HepG2 (cell line): ENCODE results near the gene TMEM135. TPM values are rescaled to one million over a fixed set of nuclear protein-coding genes. Genes with fewer than 3 reads are reported as not detected.
A peak's percentile ranks its signal among the peaks of the same experiment; 100 is the strongest.

Experiments used
- HMG20B ChIP-seq: conservative IDR thresholded peaks from 2 replicates; pipeline ENCODE4 v1.6.1; 2016; ENCODE audit warnings: missing genetic modification reagents, missing compliant biosample characterization
- JUN ChIP-seq: sonication (generic); formaldehyde crosslinking; IDR thresholded peaks from 2 replicates; pipeline ENCODE4 v1.4.0; 2020; ENCODE audit warnings: mild to moderate bottlenecking, missing genetic modification reagents
- JUND ChIP-seq: sonication (generic); formaldehyde crosslinking; IDR thresholded peaks from 2 replicates; pipeline ENCODE4 v1.8.0; 2022; ENCODE audit warnings: mild to moderate bottlenecking, missing genetic modification reagents
- RBM39 ChIP-seq: fragments of 200-400 bp; formaldehyde crosslinking; IDR thresholded peaks from one replicate; pipeline ENCODE4 v1.6.1; 2018; ENCODE audit warnings: antibody characterized with exemption, mild to moderate bottlenecking, low read depth, low read length; ENCODE audit not compliant: poor library complexity, severe bottlenecking
- SAP130 ChIP-seq: IDR thresholded peaks from 2 replicates; pipeline ENCODE4 v1.6.1; 2016; ENCODE audit warnings: low read depth
- TCF12 ChIP-seq, 2 experiments: fragments of 450-650 bp in 1 of 2; sonication (generic) in 1 of 2; formaldehyde crosslinking in 1 of 2; IDR thresholded peaks; 2 replicates each; pipeline versions ENCODE4 v1.6.1 to v1.8.0; 2017 to 2022; ENCODE audit warnings: antibody characterized with exemption in 1 of 2, mild to moderate bottlenecking in 1 of 2, missing genetic modification reagents in 1 of 2, moderate library complexity in 1 of 2
- TCF7 ChIP-seq: sonication (generic); IDR thresholded peaks from 2 replicates; pipeline ENCODE4 v1.6.1; 2016; ENCODE audit warnings: antibody characterized with exemption, low read depth
- TSC22D2 ChIP-seq: sonication (generic); formaldehyde crosslinking; IDR thresholded peaks from 2 replicates; pipeline ENCODE4 v1.5.1; 2020; ENCODE audit warnings: missing genetic modification reagents, mild to moderate bottlenecking, borderline replicate concordance
- ZFP90 ChIP-seq: sonication (generic); formaldehyde crosslinking; IDR thresholded peaks from 2 replicates; pipeline ENCODE4 v1.8.0; 2022; ENCODE audit warnings: missing genetic modification reagents, mild to moderate bottlenecking, inconsistent platforms, borderline replicate concordance
- ZMYM4 ChIP-seq: sonication (generic); formaldehyde crosslinking; IDR thresholded peaks from 2 replicates; pipeline ENCODE4 v1.8.1; 2023; ENCODE audit warnings: mild to moderate bottlenecking, missing genetic modification reagents
- ZNF329 ChIP-seq: sonication (generic); formaldehyde crosslinking; IDR thresholded peaks from 2 replicates; pipeline ENCODE4 v1.9.0; 2021; ENCODE audit warnings: low read depth, mild to moderate bottlenecking, missing genetic modification reagents
- ZNF343 ChIP-seq: sonication (generic); formaldehyde crosslinking; IDR thresholded peaks from 2 replicates; pipeline ENCODE4 v1.4.0; 2020; ENCODE audit warnings: mild to moderate bottlenecking, missing genetic modification reagents
- ZNF704 ChIP-seq: sonication (generic); formaldehyde crosslinking; IDR thresholded peaks from 2 replicates; pipeline ENCODE4 v1.8.1; 2023; ENCODE audit warnings: mild to moderate bottlenecking, inconsistent platforms, moderate library complexity, missing genetic modification reagents, borderline replicate concordance
- ZNF713 ChIP-seq: sonication (generic); formaldehyde crosslinking; IDR thresholded peaks from 2 replicates; pipeline ENCODE4 v1.4.0; 2020; ENCODE audit warnings: mild to moderate bottlenecking, missing genetic modification reagents
- polyA plus RNA-seq, 8 experiments: library from polyadenylated mRNA; depleted of rRNA in 3 of 8; stranded (reverse) in 7 of 8; unstranded in 1 of 8; fragments of >200 nt; fragmentation: Illumina TruSeq in 4 of 8; extraction: Trizol in 4 of 8; gene quantifications; 2 replicates each; pipeline versions ENCODE4 v1.2.1 to v1.2.3, GENCODE V29; 2011 to 2016; ENCODE audit warnings: low read depth in 4 of 8, missing spikeins in 1 of 8, mixed read lengths in 1 of 8; ENCODE audit not compliant: insufficient read depth in 1 of 8
- total RNA-seq, 5 experiments: library from RNA; depleted of rRNA; stranded (reverse); fragments of >200 nt; fragmentation: Illumina TruSeq; extraction: Trizol; gene quantifications; 2 replicates each; pipeline ENCODE4 v1.2.3, GENCODE V29; 2016; ENCODE audit warnings: low read depth in 1 of 5
- TF ChIP-seq, protein P1 (sequence below), 2 experiments: fragments of 450-650 bp in 1 of 2; sonication (generic) in 1 of 2; formaldehyde crosslinking in 1 of 2; IDR thresholded peaks; 2 replicates each; pipeline versions ENCODE4 v1.6.1 to v1.8.0; 2016 to 2022; ENCODE audit warnings: antibody characterized with exemption in 1 of 2, mild to moderate bottlenecking in 1 of 2, missing genetic modification reagents in 1 of 2
- TF ChIP-seq, protein P2 (sequence below): IDR thresholded peaks from 2 replicates; pipeline ENCODE4 v1.6.1; 2016; ENCODE audit warnings: missing biosample characterization, missing genetic modification reagents, low read depth

TMEM135 gene
- total and polyA plus RNA-seq, 2 of the 13 experiments (the other 11 are each of a cell fraction or from before 2014, with no cell fraction given) = 36.6 to 88.9 TPM

GRCh38 chr11:87037450-87038234 is at the start of gene TMEM135 (continued):
- TF ChIP-seq, protein P1, sequence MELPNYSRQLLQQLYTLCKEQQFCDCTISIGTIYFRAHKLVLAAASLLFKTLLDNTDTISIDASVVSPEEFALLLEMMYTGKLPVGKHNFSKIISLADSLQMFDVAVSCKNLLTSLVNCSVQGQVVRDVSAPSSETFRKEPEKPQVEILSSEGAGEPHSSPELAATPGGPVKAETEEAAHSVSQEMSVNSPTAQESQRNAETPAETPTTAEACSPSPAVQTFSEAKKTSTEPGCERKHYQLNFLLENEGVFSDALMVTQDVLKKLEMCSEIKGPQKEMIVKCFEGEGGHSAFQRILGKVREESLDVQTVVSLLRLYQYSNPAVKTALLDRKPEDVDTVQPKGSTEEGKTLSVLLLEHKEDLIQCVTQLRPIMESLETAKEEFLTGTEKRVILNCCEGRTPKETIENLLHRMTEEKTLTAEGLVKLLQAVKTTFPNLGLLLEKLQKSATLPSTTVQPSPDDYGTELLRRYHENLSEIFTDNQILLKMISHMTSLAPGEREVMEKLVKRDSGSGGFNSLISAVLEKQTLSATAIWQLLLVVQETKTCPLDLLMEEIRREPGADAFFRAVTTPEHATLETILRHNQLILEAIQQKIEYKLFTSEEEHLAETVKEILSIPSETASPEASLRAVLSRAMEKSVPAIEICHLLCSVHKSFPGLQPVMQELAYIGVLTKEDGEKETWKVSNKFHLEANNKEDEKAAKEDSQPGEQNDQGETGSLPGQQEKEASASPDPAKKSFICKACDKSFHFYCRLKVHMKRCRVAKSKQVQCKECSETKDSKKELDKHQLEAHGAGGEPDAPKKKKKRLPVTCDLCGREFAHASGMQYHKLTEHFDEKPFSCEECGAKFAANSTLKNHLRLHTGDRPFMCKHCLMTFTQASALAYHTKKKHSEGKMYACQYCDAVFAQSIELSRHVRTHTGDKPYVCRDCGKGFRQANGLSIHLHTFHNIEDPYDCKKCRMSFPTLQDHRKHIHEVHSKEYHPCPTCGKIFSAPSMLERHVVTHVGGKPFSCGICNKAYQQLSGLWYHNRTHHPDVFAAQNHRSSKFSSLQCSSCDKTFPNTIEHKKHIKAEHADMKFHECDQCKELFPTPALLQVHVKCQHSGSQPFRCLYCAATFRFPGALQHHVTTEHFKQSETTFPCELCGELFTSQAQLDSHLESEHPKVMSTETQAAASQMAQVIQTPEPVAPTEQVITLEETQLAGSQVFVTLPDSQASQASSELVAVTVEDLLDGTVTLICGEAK (IDR thresholded peaks at IDR 0.05) = no peak
- TF ChIP-seq, protein P1 (CRISPR knock-in tag; IDR thresholded peaks at IDR 0.05) = peak; percentile 56; the same call in 1 of the 2 replicates
- no peak for TF ChIP-seq TCF12 (IDR thresholded peaks at IDR 0.05)
- no peak for TF ChIP-seq TCF12 (CRISPR knock-in tag; IDR thresholded peaks at IDR 0.05)
- TF ChIP-seq, protein P2, sequence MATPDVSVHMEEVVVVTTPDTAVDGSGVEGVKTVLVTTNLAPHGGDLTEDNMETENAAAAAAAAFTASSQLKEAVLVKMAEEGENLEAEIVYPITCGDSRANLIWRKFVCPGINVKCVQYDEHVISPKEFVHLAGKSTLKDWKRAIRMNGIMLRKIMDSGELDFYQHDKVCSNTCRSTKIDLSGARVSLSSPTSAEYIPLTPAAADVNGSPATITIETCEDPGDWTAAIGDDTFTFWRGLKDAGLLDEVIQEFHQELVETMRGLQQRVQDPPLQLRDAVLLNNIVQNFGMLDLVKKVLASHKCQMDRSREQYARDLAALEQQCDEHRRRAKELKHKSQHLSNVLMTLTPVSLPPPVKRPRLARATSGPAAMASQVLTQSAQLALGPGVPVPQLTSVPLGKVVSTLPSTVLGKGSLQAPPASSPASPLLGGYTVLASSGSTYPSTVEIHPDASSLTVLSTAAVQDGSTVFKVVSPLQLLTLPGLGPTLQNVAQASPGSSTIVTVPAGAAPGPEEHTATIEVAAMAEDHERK (CRISPR knock-in tag) = peak; percentile 91
- no peak for TF ChIP-seq HMG20B (CRISPR knock-in tag)
- no peak for TF ChIP-seq JUND (CRISPR knock-in tag)
- peak; percentile 75; the same call in 1 of the 2 replicates for TF ChIP-seq ZNF704 (CRISPR knock-in tag)
- TF ChIP-seq ZNF713 (CRISPR knock-in tag) = no peak
- TF ChIP-seq ZMYM4 (CRISPR knock-in tag) = peak; percentile 96
- TF ChIP-seq ZNF343 (CRISPR knock-in tag) = no peak
- TF ChIP-seq TCF7 = no peak
- TF ChIP-seq JUN = no peak
- peak; percentile 55; the same call in 1 of the 2 replicates for TF ChIP-seq ZFP90 (CRISPR knock-in tag)
- 0 out of 2 replicates have a peak, but pooled peaks have one; percentile 56 for TF ChIP-seq TSC22D2
- TF ChIP-seq ZNF329 = 0 out of 2 replicates have a peak, but pooled peaks have one; percentile 29
- TF ChIP-seq RBM39 = peak; percentile 87
- TF ChIP-seq SAP130 (CRISPR knock-in tag) = peak; percentile 92
